H9 (cell line): ENCODE data around the gene IER5L. TPM values are rescaled to one million over a fixed set of nuclear protein-coding genes. Genes with fewer than 3 reads are reported as not detected.

Experiments used
- DNase-seq: peaks from one replicate; pipeline ENCODE4 v3.0.0-alpha.2; 2017
- H2AFZ ChIP-seq: one replicate; pipeline ENCODE4 v1.6.1; 2013; ENCODE audit warnings: mild to moderate bottlenecking, low read length, control low read depth, moderate library complexity
- H2AK5ac ChIP-seq: 2 replicates; pipeline ENCODE4 v1.6.1; 2013; ENCODE audit warnings: low read length, control low read depth, mixed read lengths; ENCODE audit not compliant: insufficient read length
- H2BK120ac ChIP-seq: one replicate; pipeline ENCODE4 v1.6.1; 2013; ENCODE audit warnings: low read depth, mild to moderate bottlenecking, low read length, control low read depth, inconsistent platforms; ENCODE audit not compliant: poor library complexity, severe bottlenecking
- H2BK12ac ChIP-seq: 2 replicates; pipeline ENCODE4 v1.6.1; 2013; ENCODE audit warnings: low read length, control low read depth, mixed read lengths, low read depth; ENCODE audit not compliant: insufficient read length
- H2BK15ac ChIP-seq: 2 replicates; pipeline ENCODE4 v1.6.1; 2013; ENCODE audit warnings: low read depth, low read length, control low read depth
- H2BK20ac ChIP-seq: one replicate; pipeline ENCODE4 v1.6.1; 2013; ENCODE audit warnings: low read depth, mild to moderate bottlenecking, low read length, control low read depth, inconsistent platforms; ENCODE audit not compliant: poor library complexity, severe bottlenecking
- H2BK5ac ChIP-seq: 2 replicates; pipeline ENCODE4 v1.6.1; 2013; ENCODE audit warnings: low read length, control low read depth, mixed read lengths; ENCODE audit not compliant: insufficient read length
- H3K14ac ChIP-seq: 2 replicates; pipeline ENCODE4 v1.6.1; 2013; ENCODE audit warnings: low read length, control low read depth; ENCODE audit not compliant: insufficient read depth
- H3K18ac ChIP-seq: 2 replicates; pipeline ENCODE4 v1.6.1; 2013; ENCODE audit warnings: low read depth, mild to moderate bottlenecking, mixed read lengths, low read length, control low read depth; ENCODE audit not compliant: insufficient read length
- H3K23ac ChIP-seq: 2 replicates; pipeline ENCODE4 v1.6.1; 2013; ENCODE audit warnings: low read length, control low read depth, mixed read lengths, low read depth; ENCODE audit not compliant: insufficient read length
- H3K23me2 ChIP-seq: 2 replicates; pipeline ENCODE4 v1.6.1; 2013; ENCODE audit warnings: low read depth, mild to moderate bottlenecking, mixed read lengths, low read length, control low read depth; ENCODE audit not compliant: insufficient read length, poor library complexity, severe bottlenecking
- H3K27ac ChIP-seq: 2 replicates; pipeline ENCODE4 v1.5.1; 2013; ENCODE audit warnings: low read length, control low read depth, mixed read lengths, low read depth; ENCODE audit not compliant: insufficient read length
- H3K27me3 ChIP-seq: 2 replicates; pipeline ENCODE4 v1.6.1; 2013; ENCODE audit warnings: low read length, control low read depth, inconsistent platforms; ENCODE audit not compliant: insufficient read depth
- H3K4ac ChIP-seq: 2 replicates; pipeline ENCODE4 v1.6.1; 2013; ENCODE audit warnings: low read depth, mild to moderate bottlenecking, control low read depth, inconsistent platforms, low read length, moderate library complexity
- H3K4me1 ChIP-seq: 2 replicates; pipeline ENCODE4 v1.6.1; 2013; ENCODE audit warnings: low read length, control low read depth, inconsistent platforms; ENCODE audit not compliant: insufficient read depth
- H3K4me2 ChIP-seq: 2 replicates; pipeline ENCODE4 v1.6.1; 2013; ENCODE audit warnings: low read length, control low read depth, mixed read lengths; ENCODE audit not compliant: insufficient read length, insufficient read depth
- H3K56ac ChIP-seq: 2 replicates; pipeline ENCODE4 v1.6.1; 2013; ENCODE audit warnings: low read depth, mild to moderate bottlenecking, mixed read lengths, low read length, control low read depth; ENCODE audit not compliant: insufficient read length
- H3K79me1 ChIP-seq: 2 replicates; pipeline ENCODE4 v1.6.1; 2013; ENCODE audit warnings: low read depth, mild to moderate bottlenecking, moderate library complexity, low read length, control low read depth, inconsistent platforms; ENCODE audit not compliant: insufficient read depth, poor library complexity, severe bottlenecking
- H3K79me2 ChIP-seq: 2 replicates; pipeline ENCODE4 v1.6.1; 2013; ENCODE audit warnings: low read length, control low read depth, inconsistent platforms; ENCODE audit not compliant: insufficient read depth
- H3K9ac ChIP-seq: 2 replicates; pipeline ENCODE4 v1.6.1; 2013; ENCODE audit warnings: low read length, control low read depth, mixed read lengths; ENCODE audit not compliant: insufficient read length; ENCODE audit errors: extremely low read depth
- H3K9me3 ChIP-seq: one replicate; pipeline ENCODE4 v1.6.1; 2013; ENCODE audit warnings: low read depth, low read length, inconsistent platforms; ENCODE audit not compliant: control insufficient read depth
- H3T11ph ChIP-seq: one replicate; pipeline ENCODE4 v1.6.1; 2013; ENCODE audit warnings: mild to moderate bottlenecking, low read length, control low read depth, inconsistent platforms
- H4K20me1 ChIP-seq: one replicate; pipeline ENCODE4 v1.6.1; 2013; ENCODE audit not compliant: control insufficient read depth, insufficient read length, insufficient read depth
- H4K5ac ChIP-seq: 2 replicates; pipeline ENCODE4 v1.6.1; 2013; ENCODE audit warnings: low read depth, mild to moderate bottlenecking, mixed read lengths, low read length, control low read depth; ENCODE audit not compliant: insufficient read length
- H4K8ac ChIP-seq: replicated peaks from 2 replicates; pipeline ENCODE4 v1.6.1; 2013; ENCODE audit warnings: low read length, control low read depth, mixed read lengths, low read depth; ENCODE audit not compliant: insufficient read length
- H4K91ac ChIP-seq: 2 replicates; pipeline ENCODE4 v1.6.1; 2013; ENCODE audit warnings: low read depth, mild to moderate bottlenecking, moderate library complexity, mixed read lengths, low read length, control low read depth; ENCODE audit not compliant: insufficient read length
- H3K27ac Mint-ChIP-seq, 3 experiments: 2 replicates in 2 of 3; 3 replicates in 1 of 3; pipeline ENCODE4 v1.8.0; 2020 to 2021; ENCODE audit warnings: mixed read lengths in 3 of 3, mild to moderate bottlenecking in 1 of 3, moderate library complexity in 1 of 3
- H3K27me3 Mint-ChIP-seq: 2 replicates; pipeline ENCODE4 v1.8.0; 2021; ENCODE audit warnings: low read depth, mild to moderate bottlenecking, moderate library complexity, mixed read lengths
- H3K36me3 Mint-ChIP-seq, 3 experiments: 2 replicates in 2 of 3; 3 replicates in 1 of 3; pipeline ENCODE4 v1.8.0; 2020 to 2021; ENCODE audit warnings: low read depth in 3 of 3, mixed read lengths in 3 of 3; ENCODE audit not compliant: insufficient read depth in 1 of 3
- H3K4me1 Mint-ChIP-seq, 2 experiments: 2 replicates each; pipeline ENCODE4 v1.8.0; 2020; ENCODE audit warnings: mixed read lengths in 2 of 2
- H3K4me3 Mint-ChIP-seq, 2 experiments: 2 replicates in 1 of 2; 3 replicates in 1 of 2; pipeline ENCODE4 v1.8.0; 2020 to 2021; ENCODE audit warnings: mild to moderate bottlenecking in 2 of 2, mixed read lengths in 2 of 2, moderate library complexity in 1 of 2
- H3K9me3 Mint-ChIP-seq, 2 experiments: 2 replicates in 1 of 2; 3 replicates in 1 of 2; pipeline ENCODE4 v1.8.0; 2020; ENCODE audit warnings: mild to moderate bottlenecking in 2 of 2, mixed read lengths in 2 of 2, moderate library complexity in 1 of 2
- CTCF ChIP-seq: fragments of 200-600 bp; sonication (generic); conservative IDR thresholded peaks from 3 replicates; pipeline ENCODE4 v1.8.0; 2021; ENCODE audit warnings: antibody characterized with exemption, mild to moderate bottlenecking
- WGBS: extraction: QIAGEN DNeasy Blood & Tissue Kit; methylation state at CpG from one replicate; pipeline ENCODE4 v1.1.7; 2013; ENCODE audit warnings: missing lambda C conversion rate, low lambda C conversion rate, mixed read lengths; ENCODE audit not compliant: insufficient read length; ENCODE audit errors: extremely low coverage; 5-methylcytosine and 5-hydroxymethylcytosine counted together
- total RNA-seq: library from RNA; stranded (reverse); gene quantifications from 2 replicates; pipeline ENCODE4 v1.2.1, GENCODE V29; 2021

IER5L gene
- total RNA-seq, 1 experiment from 2014 or later: 1.0 TPM

GRCh38 chr9:129221233-129221632, 43.2 kb upstream of the IER5L start:
- Histone ChIP-seq H3K9ac (no peak overlapping the region), H4K20me1 (peaks cover 2% of the 10 kb centered on the region), H4K5ac (no peak overlapping the region), H2BK20ac (no peak overlapping the region), H3K27me3 (no peaks in the 10 kb centered on the region), H2BK5ac (no peak overlapping the region), H4K91ac (no peak overlapping the region), H3T11ph (no peak overlapping the region), H3K4me1 (no peaks in the 10 kb centered on the region; the same call in 1 of the 2 replicates), H3K27ac (no peak overlapping the region), H2BK15ac (no peak overlapping the region), H3K79me1 (no peaks in the 10 kb centered on the region), H2BK12ac (no peak overlapping the region), H3K23me2 (no peaks in the 10 kb centered on the region), H3K14ac (no peak overlapping the region), H2AK5ac (no peak overlapping the region), H3K18ac (no peak overlapping the region), H3K23ac (no peak overlapping the region), H3K9me3 (no peaks in the 10 kb centered on the region), H3K79me2 (no peaks in the 10 kb centered on the region), H3K4me2 (no peak overlapping the region), H3K4ac (no peak overlapping the region), H4K8ac (no peak overlapping the region), H2AFZ (no peak overlapping the region), H2BK120ac (no peak overlapping the region), H3K56ac (no peak overlapping the region)
- H3K4me1 Mint-ChIP-seq: peaks cover 23 to 62% of the 10 kb centered on the region in 2 experiments
- no peaks in the 10 kb centered on the region for H3K9me3 Mint-ChIP-seq
- no CpG with 5 or more reads among the region's 7 CpGs for WGBS
- H3K4me3 Mint-ChIP-seq: no peak overlapping the region
- no peak for DNase-seq
- 0 out of 7 replicates have a peak overlapping the region, but pooled peaks of 1 of the 3 experiments have one; percentile 2 for H3K27ac Mint-ChIP-seq
- H3K27me3 Mint-ChIP-seq: no peaks in the 10 kb centered on the region
- H3K36me3 Mint-ChIP-seq: no peaks in the 10 kb centered on the region
- no peak for TF ChIP-seq CTCF
